HCT116 (cell line): ENCODE data around the gene SMARCA2. TPM values are rescaled to one million over a fixed set of nuclear protein-coding genes. Genes with fewer than 3 reads are reported as not detected.

Source experiments
- ATAC-seq: fragments of 200-7000 bp; cut with Tn5 transposase; 2 replicates; pipeline ENCODE4 v1.9.1; 2020; ENCODE audit warnings: mild to moderate bottlenecking, moderate library complexity
- BruUV-seq: library from RNA; stranded (reverse); fragments of 400-500 nt; replicated peaks from 2 replicates; lab custom pipeline; 2021; lab: Mats Ljungman, UMichigan
- CTCF ChIA-PET: fragments of 300-600 bp; sonication (Branson Sonifier 250); formaldehyde crosslinking; loops from one replicate; lab custom pipeline; 2021; ENCODE audit warnings: antibody characterized with exemption; lab: Charles Lee
- POLR2A ChIA-PET: fragments of 300-600, 350-600 bp; sonication (Branson Sonifier 250); formaldehyde crosslinking; loops from one replicate; lab custom pipeline; 2021; ENCODE audit warnings: antibody characterized with exemption; lab: Charles Lee
- RAD21 ChIA-PET, 2 experiments: fragments of 300-600 bp; sonication (Branson Sonifier 250); formaldehyde crosslinking; loops; one replicate each; lab custom pipeline; 2023; ENCODE audit warnings: low total read pairs in 2 of 2; ENCODE audit not compliant: uncharacterized antibody in 2 of 2, unreplicated experiment in 2 of 2, low non-redundant PET in 1 of 2; lab: Charles Lee
- DNase-seq: peaks from one replicate; pipeline ENCODE4 v3.0.0-alpha.2; 2010; ENCODE audit warnings: low read depth, low spot score
- H2AFZ ChIP-seq: fragments of 200-600 bp; shearing (Covaris generic), sonication (generic); 2 replicates; pipeline ENCODE4 v1.6.1; 2017; ENCODE audit warnings: low read depth, mixed run types, mixed read lengths, antibody characterized with exemption, low read length; ENCODE audit not compliant: poor library complexity, severe bottlenecking
- H3K27ac ChIP-seq: 2 replicates; pipeline ENCODE4 v1.5.1; 2012; ENCODE audit warnings: low read depth, low read length
- H3K27me3 ChIP-seq: fragments of 200-600 bp; sonication (generic); 2 replicates; pipeline ENCODE4 v1.6.1; 2016; ENCODE audit warnings: mixed run types, low read length, mixed read lengths; ENCODE audit not compliant: insufficient read depth
- H3K36me3 ChIP-seq, 2 experiments: fragments of 200-500 bp in 1 of 2; fragments of 200-600 bp in 1 of 2; sonication (Bioruptor generic) in 1 of 2; sonication (generic) in 1 of 2; 2 replicates each; pipeline versions ENCODE4 v1.5.1 to v1.6.1; 2014 to 2016; ENCODE audit warnings: low read length in 2 of 2, inconsistent platforms in 1 of 2, mixed read lengths in 1 of 2, mixed run types in 1 of 2; ENCODE audit not compliant: insufficient read depth in 2 of 2, control insufficient read depth in 1 of 2
- H3K4me1 ChIP-seq, 2 experiments: fragments of 200-600 bp in 1 of 2; sonication (generic) in 1 of 2; 2 replicates each; pipeline versions ENCODE4 v1.5.1 to v1.6.1; 2012 to 2017; ENCODE audit warnings: low read length in 2 of 2, inconsistent platforms in 1 of 2, mild to moderate bottlenecking in 1 of 2, mixed read lengths in 1 of 2, mixed run types in 1 of 2, moderate library complexity in 1 of 2; ENCODE audit not compliant: insufficient read depth in 2 of 2, control insufficient read depth in 1 of 2
- H3K4me2 ChIP-seq: fragments of 200-600 bp; sonication (generic); 2 replicates; pipeline ENCODE4 v1.6.1; 2017; ENCODE audit warnings: mixed run types, low read length, mixed read lengths
- H3K4me3 ChIP-seq, 2 experiments: fragments of 200-600 bp in 1 of 2; sonication (generic) in 1 of 2; replicated peaks in 1 of 2; 2 replicates each; pipeline ENCODE4 v1.5.1; 2011 to 2016; ENCODE audit warnings: low read length in 2 of 2, control low read depth in 1 of 2, low read depth in 1 of 2, mild to moderate bottlenecking in 1 of 2, mixed read lengths in 1 of 2, mixed run types in 1 of 2
- H3K79me2 ChIP-seq: fragments of 200-600 bp; sonication (generic); 2 replicates; pipeline ENCODE4 v1.6.1; 2017; ENCODE audit warnings: mild to moderate bottlenecking, mixed run types, low read length, moderate library complexity, mixed read lengths; ENCODE audit not compliant: insufficient read depth
- H3K9ac ChIP-seq: fragments of 200-600 bp; sonication (generic); 2 replicates; pipeline ENCODE4 v1.6.1; 2016; ENCODE audit warnings: low read length, mixed read lengths
- H3K9me2 ChIP-seq: fragments of 200-600 bp; sonication (generic), shearing (Covaris generic); 2 replicates; pipeline ENCODE4 v1.6.1; 2017; ENCODE audit warnings: mixed run types, mild to moderate bottlenecking, moderate library complexity; ENCODE audit not compliant: insufficient read depth
- H3K9me3 ChIP-seq, 2 experiments: fragments of 200-500 bp in 1 of 2; fragments of 200-600 bp in 1 of 2; sonication (Bioruptor generic) in 1 of 2; sonication (generic) in 1 of 2; 2 replicates each; pipeline ENCODE4 v1.6.1; 2014 to 2017; ENCODE audit warnings: low read length in 2 of 2, mixed read lengths in 2 of 2, inconsistent platforms in 1 of 2, low read depth in 1 of 2, mild to moderate bottlenecking in 1 of 2, mixed run types in 1 of 2, moderate library complexity in 1 of 2; ENCODE audit not compliant: control insufficient read depth in 1 of 2, insufficient read depth in 1 of 2
- H4K20me1 ChIP-seq: fragments of 200-600 bp; sonication (generic), shearing (Covaris generic); 2 replicates; pipeline ENCODE4 v1.6.1; 2017; ENCODE audit warnings: mixed run types, mild to moderate bottlenecking, moderate library complexity; ENCODE audit not compliant: insufficient read depth
- CTCF ChIP-seq, 3 experiments: fragments of 200-600 bp in 1 of 3; sonication (generic) in 1 of 3; IDR thresholded peaks in 2 of 3; conservative IDR thresholded peaks in 1 of 3; 2 replicates each; pipeline ENCODE4 v1.5.1; 2012 to 2017; ENCODE audit warnings: low read depth in 2 of 3, low read length in 2 of 3, antibody characterized with exemption in 1 of 3, borderline replicate concordance in 1 of 3, control low read depth in 1 of 3, mild to moderate bottlenecking in 1 of 3, mixed read lengths in 1 of 3, mixed run types in 1 of 3, moderate library complexity in 1 of 3; ENCODE audit not compliant: insufficient read depth in 1 of 3
- EGR1 ChIP-seq: IDR thresholded peaks from 2 replicates; pipeline ENCODE4 v1.6.1; 2012; ENCODE audit warnings: low read depth
- JUND ChIP-seq: IDR thresholded peaks from 2 replicates; pipeline ENCODE4 v1.6.1; 2012
- MAX ChIP-seq: IDR thresholded peaks from 2 replicates; pipeline ENCODE4 v1.6.1; 2012
- REST ChIP-seq: IDR thresholded peaks from 2 replicates; pipeline ENCODE4 v1.6.1; 2012; ENCODE audit warnings: low read depth
- SP1 ChIP-seq: IDR thresholded peaks from 2 replicates; pipeline ENCODE4 v1.6.1; 2012; ENCODE audit warnings: low read depth
- SRF ChIP-seq: IDR thresholded peaks from 2 replicates; pipeline ENCODE4 v1.6.1; 2012; ENCODE audit warnings: low read depth
- intact Hi-C: fragments of 100-400 bp; cut with micrococcal nuclease; formaldehyde crosslinking; loops from 2 replicates; pipeline ENCODE4 v1.10.0; 2022
- total RNA-seq: library from RNA; stranded (reverse); gene quantifications from one replicate; pipeline ENCODE4 v1.2.1, GENCODE V29; 2021; ENCODE audit not compliant: unreplicated experiment

SMARCA2 gene
- total RNA-seq, 1 experiment from 2014 or later = 14.7 TPM

GRCh38 chr9:1996156-1996555 lies 19.0 kb upstream of the SMARCA2 start:
- POLR2A ChIA-PET = no interaction called here
- Histone ChIP-seq H3K4me3 (no peak overlapping the region), H3K27ac (no peak overlapping the region), H3K9me3 (no peaks in the 10 kb centered on the region), H2AFZ (no peak overlapping the region), H3K79me2 (no peaks in the 10 kb centered on the region), H3K27me3 (peaks cover 53% of the 10 kb centered on the region), H3K36me3 (no peaks in the 10 kb centered on the region), H4K20me1 (no peaks in the 10 kb centered on the region), H3K4me2 (no peak overlapping the region), H3K9ac (no peak overlapping the region), H3K4me1 (no peaks in the 10 kb centered on the region), H3K9me2 (no peaks in the 10 kb centered on the region)
- CTCF ChIA-PET = no interaction called here
- TF ChIP-seq EGR1 (no peak), JUND (no peak), SRF (no peak), SP1 (no peak)
- RAD21 ChIA-PET = no interaction called here
- BruUV-seq = no TSS peak
- DNase-seq (no peak), ATAC-seq (no peak)
- intact Hi-C loops = no loop called here

- DNase-seq = no peak
- Histone ChIP-seq H3K9me3 (no peaks in the 10 kb centered on the region), H3K4me3 (no peak overlapping the region), H4K20me1 (no peaks in the 10 kb centered on the region), H3K9me2 (no peaks in the 10 kb centered on the region), H3K9ac (no peak overlapping the region), H3K79me2 (no peaks in the 10 kb centered on the region), H2AFZ (no peak overlapping the region), H3K4me2 (no peak overlapping the region), H3K4me1 (no peaks in the 10 kb centered on the region), H3K27me3 (peaks cover 44% of the 10 kb centered on the region), H3K36me3 (no peaks in the 10 kb centered on the region), H3K27ac (no peak overlapping the region)
- no peak for ATAC-seq
- no TSS peak for BruUV-seq
- POLR2A ChIA-PET = no interaction called here
- RAD21 ChIA-PET = no interaction called here
- CTCF ChIA-PET = no interaction called here
- intact Hi-C loops = no loop called here
- TF ChIP-seq REST = no peak
- no peak for TF ChIP-seq CTCF (IDR thresholded peaks at IDR 0.05 in 2 of 3, conservative IDR thresholded peaks at IDR 0.05 in 1 of 3; ENCODE audit: borderline replicate concordance in 1 of 3, insufficient read depth in 1 of 3, low read depth in 2 of 3, low read length in 2 of 3)
- TF ChIP-seq JUND = no peak
- no peak for TF ChIP-seq MAX
These were observed 17.5 kb upstream of the SMARCA2 start for GRCh38 chr9:1997646-1998045.
